Stimulated activated CD8-positive, alpha-beta memory T cell treated with anti-CD3 and anti-CD28 coated beads, Interleukin-4, amount 100 ng/mL, for 48 hours (primary cell): ENCODE measurements around the gene EEF1AKMT1.

ENCODE experiments used
- DNase-seq: peaks from one replicate; pipeline ENCODE4 v3.0.0-alpha.2; 2020

The EEF1AKMT1 gene

DNA sequence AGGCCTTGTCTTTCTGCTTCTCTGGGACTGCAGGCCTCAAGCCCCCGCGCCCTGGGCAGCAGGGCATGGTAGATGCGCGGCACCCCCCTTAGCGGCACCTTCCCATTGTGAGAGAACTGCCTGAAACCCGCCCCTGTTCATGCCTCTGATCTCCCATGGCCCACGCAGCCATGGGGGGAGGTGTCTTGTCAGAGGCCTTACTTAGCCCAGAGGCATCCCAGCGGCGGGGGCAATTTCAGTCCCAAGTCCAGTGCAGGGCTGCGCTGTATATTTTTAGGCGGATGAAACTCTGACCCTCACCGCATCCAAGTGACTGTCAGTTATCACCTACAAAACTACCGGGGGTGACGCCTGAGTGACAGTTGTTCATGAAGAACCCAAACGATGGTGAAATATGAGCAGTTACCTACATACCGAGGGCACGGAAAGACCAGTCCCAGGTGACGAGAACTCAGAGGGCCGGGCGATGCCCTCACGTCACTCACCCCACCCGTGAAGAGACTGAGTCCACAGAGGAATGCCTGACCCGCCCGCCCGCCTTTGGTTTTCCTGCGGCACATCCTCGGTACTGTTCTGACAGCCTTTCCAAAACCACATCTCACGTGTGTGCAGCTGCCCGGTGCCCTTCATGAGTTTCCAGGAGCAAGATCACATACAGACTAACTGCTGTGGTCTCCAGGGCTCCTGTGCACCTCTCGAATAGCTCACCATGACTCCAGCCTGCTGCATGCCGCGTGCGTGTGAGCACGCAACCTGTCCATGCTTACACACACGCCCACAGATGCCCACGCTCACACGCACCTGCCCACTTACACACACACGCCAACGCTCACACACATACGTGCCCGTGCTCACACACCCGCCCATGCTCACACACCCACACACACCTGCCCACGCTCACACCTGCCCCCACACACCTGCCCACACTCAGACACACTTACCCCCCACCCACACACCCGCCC lies 55.9 kb downstream of the EEF1AKMT1 start:
- DNase-seq = no peak

DNA sequence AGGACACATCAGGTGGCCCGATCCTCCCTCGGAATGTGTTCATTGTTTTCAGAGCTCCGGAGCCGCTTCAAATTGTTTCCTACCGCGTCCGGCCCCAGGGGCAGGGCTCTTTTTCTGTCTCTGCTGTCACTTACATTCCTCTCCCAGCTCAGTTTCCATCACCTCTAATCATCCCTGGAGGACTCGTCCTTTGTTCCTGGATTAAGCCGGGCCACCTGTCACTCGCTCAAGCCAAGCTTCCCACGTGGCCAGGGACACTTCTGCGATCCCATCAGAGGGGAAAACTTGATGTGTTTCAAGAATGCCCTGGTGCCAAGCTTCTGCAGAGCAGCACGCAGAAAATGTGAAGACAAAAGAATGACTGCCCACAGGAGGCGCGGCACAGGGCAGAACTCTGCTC lies 56.8 kb downstream of the EEF1AKMT1 start:
- DNase-seq = no peak

DNA sequence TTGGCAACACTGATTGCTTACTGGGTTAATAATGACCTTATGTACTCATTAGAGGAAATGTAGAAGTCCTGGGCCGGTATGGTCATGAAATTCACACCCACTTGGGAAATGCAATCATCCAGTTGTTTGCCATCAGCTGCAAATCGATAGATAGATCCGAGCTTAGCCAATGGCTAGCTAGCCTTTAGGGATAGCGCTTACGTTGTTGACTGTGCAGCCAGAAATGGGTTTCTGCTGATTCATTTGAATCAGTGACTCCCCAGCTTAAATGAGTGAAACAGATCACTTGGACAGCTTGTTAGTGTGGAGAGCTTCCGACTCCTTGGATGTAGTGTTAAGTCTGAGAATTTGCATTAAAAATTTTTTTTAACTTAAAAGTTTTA lies 58.4 kb downstream of the EEF1AKMT1 start:
- DNase-seq = no peak

DNA sequence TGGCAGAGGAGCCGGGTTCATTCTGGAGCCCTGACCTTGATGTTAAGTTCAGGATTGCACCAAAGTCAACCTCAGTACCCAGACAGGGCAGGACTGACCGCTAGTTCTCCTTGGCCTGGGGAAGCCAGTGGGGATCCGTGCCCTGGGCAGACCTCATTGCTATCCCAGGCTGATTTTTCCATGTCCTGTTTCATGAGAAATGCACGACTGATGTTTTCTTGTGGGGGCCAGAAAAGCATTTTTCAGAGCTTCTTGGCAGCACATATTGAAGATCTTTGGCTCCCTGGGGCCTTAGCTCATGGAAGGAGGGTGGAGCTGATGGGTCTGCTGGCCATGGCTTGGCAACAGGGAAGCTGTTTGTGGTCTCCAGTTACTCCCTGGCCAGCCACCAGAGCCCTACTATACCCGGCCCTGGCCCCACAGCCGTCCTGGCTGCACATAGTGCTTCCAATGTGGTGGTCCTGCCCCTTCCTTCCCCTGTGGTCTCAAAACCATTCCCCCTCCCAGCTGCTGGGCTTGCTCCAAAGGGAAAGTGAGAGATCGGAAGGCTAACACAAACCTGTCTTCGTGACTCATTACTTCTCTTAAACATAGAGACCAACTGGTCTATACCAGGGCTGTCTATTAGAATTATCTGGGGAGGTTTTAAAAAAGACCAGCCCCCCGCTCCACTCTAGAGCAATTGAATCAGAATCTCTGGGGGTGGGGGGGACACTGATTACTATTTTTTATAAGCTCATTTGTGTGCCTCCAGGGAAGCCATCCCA lies 59.0 kb downstream of the EEF1AKMT1 start:
- DNase-seq = no peak

DNA sequence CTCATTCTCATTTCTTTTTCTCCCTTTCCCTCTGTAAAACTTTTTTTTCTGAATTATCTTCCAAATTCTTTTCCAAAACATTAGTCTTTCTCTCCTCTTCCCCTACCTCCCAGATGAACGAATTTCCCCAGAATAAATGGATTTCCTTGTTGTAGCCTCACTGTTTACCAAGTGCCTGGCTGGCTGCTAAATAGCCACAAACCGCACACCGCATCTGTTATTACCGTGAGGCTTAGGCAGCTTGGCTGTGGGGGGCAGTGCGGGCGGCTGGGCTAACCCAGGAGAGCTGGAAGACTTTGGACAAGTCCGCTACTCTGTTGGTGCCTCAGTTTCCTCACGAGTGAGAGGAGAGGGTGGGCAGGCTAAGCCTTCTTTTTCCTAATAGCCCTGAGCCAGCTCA lies 59.6 kb downstream of the EEF1AKMT1 start:
- DNase-seq = no peak

DNA sequence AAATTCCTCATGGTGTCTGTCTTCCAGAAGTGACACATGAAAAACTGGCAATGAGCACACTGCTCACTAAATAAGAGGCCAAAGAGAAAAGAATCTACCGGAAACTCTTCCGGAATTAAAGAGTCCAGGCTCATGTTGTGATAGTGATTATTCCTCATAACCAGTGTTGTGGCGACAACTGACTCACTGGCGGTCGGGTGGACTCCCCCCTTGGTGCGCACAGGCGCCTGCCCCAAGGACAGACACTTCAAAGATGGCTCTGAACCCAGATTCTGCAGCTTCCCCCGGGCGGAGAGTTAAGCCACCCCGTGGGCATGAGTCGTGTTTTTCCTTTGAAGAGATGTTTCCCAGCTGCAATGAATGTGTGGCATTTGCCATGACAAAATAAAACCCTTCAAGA lies 60.0 kb downstream of the EEF1AKMT1 start:
- DNase-seq = no peak

GRCh38 chr13:20713014-20713376 lies 60.8 kb downstream of the EEF1AKMT1 start:
- no peak for DNase-seq

DNA sequence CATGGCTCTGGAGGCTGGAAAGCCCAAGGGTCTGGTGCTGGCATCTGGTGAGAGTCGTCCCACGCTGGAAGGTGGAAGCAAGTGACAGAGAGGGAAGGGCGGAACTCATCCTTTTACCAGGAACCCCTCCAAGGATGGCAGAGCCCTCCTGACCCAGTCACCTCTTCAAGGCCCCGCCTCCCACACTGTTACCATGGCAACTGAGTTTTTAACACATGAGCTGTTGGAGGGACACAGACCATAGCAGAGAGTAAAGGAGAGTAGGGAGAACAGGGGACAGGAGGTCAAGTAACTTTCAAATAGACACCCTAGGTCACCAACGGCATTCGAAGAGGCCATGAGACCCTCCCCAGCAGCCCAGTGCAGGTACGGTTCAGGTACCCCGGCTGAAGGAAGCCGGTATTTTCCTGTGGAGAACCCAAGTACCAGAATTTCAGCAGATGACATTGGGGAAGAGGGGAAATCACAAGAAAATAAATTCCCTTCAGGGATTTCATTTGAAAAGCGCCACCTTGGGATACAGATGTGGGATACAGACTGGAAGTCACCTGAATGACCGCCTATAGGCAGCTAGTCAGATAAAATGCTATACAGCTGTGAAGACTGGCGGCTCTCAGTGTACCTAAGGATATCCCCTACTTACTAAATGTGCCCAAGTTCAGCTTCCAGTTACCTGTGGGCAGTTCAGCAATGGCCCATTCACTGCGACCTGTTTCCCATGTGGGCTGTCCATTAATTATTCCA lies 62.3 kb downstream of the EEF1AKMT1 start:
- DNase-seq = no peak

GRCh38 chr13:20709782-20710181 lies 64.0 kb downstream of the EEF1AKMT1 start:
- no peak for DNase-seq

DNA sequence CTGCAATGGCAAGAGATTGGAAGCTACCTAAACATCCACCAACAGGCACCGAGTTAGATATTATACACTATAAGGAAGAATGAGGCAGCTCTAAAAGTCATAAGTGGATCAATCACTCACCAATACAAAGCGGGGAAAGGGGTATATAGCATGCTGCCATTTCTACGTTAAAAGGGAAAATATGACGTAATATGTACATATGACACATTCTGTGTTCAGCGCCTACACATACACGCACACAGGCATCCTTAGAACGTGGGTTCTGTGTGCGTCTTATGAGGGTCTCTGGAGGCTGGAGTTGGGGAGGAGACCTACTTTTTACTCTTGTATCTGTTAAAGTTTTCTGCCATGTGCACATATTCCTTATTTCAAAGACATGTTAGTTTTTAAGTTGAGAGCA lies 64.4 kb downstream of the EEF1AKMT1 start:
- no peak for DNase-seq

DNA sequence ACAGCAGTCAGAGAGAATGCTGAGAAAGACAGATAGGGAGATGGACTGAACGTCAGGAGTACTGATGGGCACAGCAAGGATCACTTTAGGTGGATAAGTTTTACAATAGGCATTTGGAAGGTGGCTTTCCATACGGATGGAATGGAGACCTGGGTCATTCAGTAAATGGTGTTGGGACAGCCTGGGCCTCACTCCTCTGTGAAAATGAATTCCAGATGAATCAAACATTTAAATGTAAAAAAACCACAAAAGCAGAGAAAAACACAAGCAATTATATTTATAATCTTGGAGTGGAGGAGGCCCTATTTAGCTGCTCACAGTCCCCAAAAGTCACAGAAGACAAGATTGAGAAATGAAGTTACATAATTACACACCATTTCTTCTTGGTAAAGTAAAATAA lies 65.5 kb downstream of the EEF1AKMT1 start:
- no peak for DNase-seq

- DNase-seq = no peak
These were observed 67.1 kb downstream of the EEF1AKMT1 start for GRCh38 chr13:20706661-20707060.

- DNase-seq = no peak
These were observed 69.2 kb downstream of the EEF1AKMT1 start for GRCh38 chr13:20704459-20705069.

DNA sequence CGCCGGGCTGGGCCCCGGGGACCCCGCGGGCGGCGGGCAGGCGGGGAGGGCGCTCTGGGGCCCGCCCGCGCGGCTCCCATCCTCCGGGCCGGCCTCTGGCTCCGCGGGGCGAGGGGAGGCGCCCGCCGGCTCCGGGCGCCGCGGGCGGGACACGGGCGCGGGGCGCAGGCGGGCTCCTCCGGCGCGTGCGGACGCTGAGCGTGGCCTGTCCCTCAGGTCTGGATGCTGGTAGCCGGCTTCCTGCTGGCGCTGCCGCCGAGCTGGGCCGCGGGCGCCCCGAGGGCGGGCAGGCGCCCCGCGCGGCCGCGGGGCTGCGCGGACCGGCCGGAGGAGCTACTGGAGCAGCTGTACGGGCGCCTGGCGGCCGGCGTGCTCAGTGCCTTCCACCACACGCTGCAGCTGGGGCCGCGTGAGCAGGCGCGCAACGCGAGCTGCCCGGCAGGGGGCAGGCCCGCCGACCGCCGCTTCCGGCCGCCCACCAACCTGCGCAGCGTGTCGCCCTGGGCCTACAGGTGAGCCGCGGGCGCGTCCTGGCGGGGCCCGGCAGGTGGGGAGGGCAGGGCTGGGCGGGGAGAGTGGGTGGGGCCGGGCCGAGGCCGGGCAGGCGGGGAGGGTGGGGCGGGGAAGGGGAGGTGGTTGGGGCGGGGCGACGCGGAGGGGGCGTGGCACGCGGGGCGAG lies 69.8 kb downstream of the EEF1AKMT1 start:
- DNase-seq = peak; percentile 81

- DNase-seq = peak; percentile 60
These were observed 70.6 kb downstream of the EEF1AKMT1 start, which contains the start of gene IL17D for GRCh38 chr13:20702915-20703779. IL17D (plus strand) TSS chr13:20703699; CDS start chr13:20704002, 303 bp downstream.

DNA sequence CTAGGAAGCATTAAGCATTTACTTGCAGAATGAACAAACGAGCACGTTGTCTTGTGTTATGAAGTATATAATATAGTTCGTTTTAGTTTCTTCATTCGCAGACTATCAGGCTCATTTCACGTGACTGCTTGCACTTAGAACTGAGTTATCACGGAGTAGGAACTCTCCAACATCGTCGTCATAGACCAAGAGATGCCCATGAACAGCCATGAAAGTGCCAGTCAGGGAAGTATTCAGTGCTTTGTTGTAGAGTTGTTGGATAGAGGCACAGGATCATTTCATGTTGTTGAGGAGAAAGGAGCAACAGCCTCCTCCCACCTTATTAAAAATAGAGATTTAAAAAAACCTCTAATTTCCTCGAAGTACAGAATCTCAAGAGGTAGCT lies 71.2 kb downstream of the EEF1AKMT1 start:
- DNase-seq = no peak

- no peak for DNase-seq
These were observed 72.3 kb downstream of the EEF1AKMT1 start for GRCh38 chr13:20701461-20701860.

GRCh38 chr13:20700288-20700687 lies 73.5 kb downstream of the EEF1AKMT1 start:
- no peak for DNase-seq

- DNase-seq = no peak
These were observed 74.0 kb downstream of the EEF1AKMT1 start for GRCh38 chr13:20699715-20700114.

DNA sequence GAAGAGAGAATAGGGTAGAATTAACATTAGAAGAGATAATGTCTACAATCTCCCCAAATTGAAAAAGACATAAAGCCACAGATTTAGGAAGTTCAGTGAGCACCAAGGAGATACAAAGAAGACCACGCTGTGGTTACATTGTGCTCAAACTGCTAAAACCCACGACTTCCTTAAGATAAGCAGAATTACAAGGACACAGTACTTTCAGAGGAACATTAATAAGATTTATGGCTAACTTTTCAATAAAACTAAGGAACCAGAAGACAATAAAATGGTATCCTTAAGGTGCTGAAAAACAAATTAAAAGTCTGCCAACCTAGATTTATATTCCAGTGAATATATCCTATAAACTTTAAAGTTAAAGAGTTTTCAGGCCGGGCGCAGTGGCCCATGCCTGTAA lies 77.7 kb downstream of the EEF1AKMT1 start:
- no peak for DNase-seq

GRCh38 chr13:20691616-20692015 lies 82.1 kb downstream of the EEF1AKMT1 start:
- DNase-seq = no peak
